ENCODE data around the gene ABLIM2.

ABLIM2 gene

GRCh38 chr4:8045909-8046308 is 112.7 kb downstream of the ABLIM2 start:
- H3K4me3 ChIP-seq (ENCODE audit: low read length), result no peak overlapping the region
- DNase-seq (ENCODE audit: low read depth), result no peak
- TF ChIP-seq CTCF (conservative IDR thresholded peaks at IDR 0.05; ENCODE audit: low read length), result no peak

- TF ChIP-seq CTCF (conservative IDR thresholded peaks at IDR 0.05; ENCODE audit: low read length), result no peak
- no peak overlapping the region for H3K4me3 ChIP-seq (ENCODE audit: low read length)
- no peak for DNase-seq (ENCODE audit: low read depth)
Measured at GRCh38 chr4:8044699-8045098, 113.9 kb downstream of the ABLIM2 start.

GRCh38 chr4:8044244-8044643 is 114.4 kb downstream of the ABLIM2 start:
- DNase-seq (ENCODE audit: low read depth), result no peak
- no peak for TF ChIP-seq CTCF (conservative IDR thresholded peaks at IDR 0.05; ENCODE audit: low read length)
- H3K4me3 ChIP-seq (ENCODE audit: low read length), result no peak overlapping the region

- no peak for TF ChIP-seq CTCF (conservative IDR thresholded peaks at IDR 0.05; ENCODE audit: low read length)
- no peak for DNase-seq (ENCODE audit: low read depth)
- no peak overlapping the region for H3K4me3 ChIP-seq (ENCODE audit: low read length)
Measured at GRCh38 chr4:8043596-8043995, 115.0 kb downstream of the ABLIM2 start.

- no peak overlapping the region for H3K4me3 ChIP-seq (ENCODE audit: low read length)
- DNase-seq (ENCODE audit: low read depth), result no peak
- no peak for TF ChIP-seq CTCF (conservative IDR thresholded peaks at IDR 0.05; ENCODE audit: low read length)
Measured at GRCh38 chr4:8041868-8042267, 116.7 kb downstream of the ABLIM2 start.

GRCh38 chr4:8041172-8041571 is 117.4 kb downstream of the ABLIM2 start:
- TF ChIP-seq CTCF (conservative IDR thresholded peaks at IDR 0.05; ENCODE audit: low read length), result no peak
- H3K4me3 ChIP-seq (ENCODE audit: low read length), result no peak overlapping the region
- no peak for DNase-seq (ENCODE audit: low read depth)

GRCh38 chr4:8040607-8041006 is 118.0 kb downstream of the ABLIM2 start:
- no peak for DNase-seq (ENCODE audit: low read depth)
- TF ChIP-seq CTCF (conservative IDR thresholded peaks at IDR 0.05; ENCODE audit: low read length), result no peak
- no peak overlapping the region for H3K4me3 ChIP-seq (ENCODE audit: low read length)

All from AG10803 (cell line).